HepG2 (cell line): Measurements from ENCODE around the gene SDC4. TPM values are rescaled to one million over a fixed set of nuclear protein-coding genes. Genes with fewer than 3 reads are reported as not detected.
A peak's percentile ranks its signal among the peaks of the same experiment; 100 is the strongest.

ENCODE experiments used
- ATAC-seq: fragments of 200-7000 bp; cut with Tn5 transposase; 3 replicates; pipeline ENCODE4 v1.9.1; 2020; ENCODE audit warnings: mild to moderate bottlenecking, moderate library complexity
- BruUV-seq: library from RNA; stranded (reverse); fragments of 400-500 nt; replicated peaks from 2 replicates; lab custom pipeline; 2021; lab: Mats Ljungman, UMichigan
- CTCF ChIA-PET: fragments of 300-600 bp; formaldehyde crosslinking; extraction: SDS; loops from one replicate; lab custom pipeline; 2021; ENCODE audit warnings: low total read pairs, inconsistent platforms, low intra/inter-chr PET ratio; lab: Yijun Ruan, JAX
- POLR2A ChIA-PET: fragments of 350-600 bp; sonication (Branson Sonifier 250); formaldehyde crosslinking; loops from one replicate; lab custom pipeline; 2020; ENCODE audit warnings: antibody characterized with exemption, inconsistent platforms; lab: Yijun Ruan, JAX
- DNase-seq: peaks from one replicate; pipeline ENCODE4 v3.0.0-alpha.2; 2015; ENCODE audit warnings: low spot score
- FAIRE-seq: peaks from 3 replicates; lab custom pipeline; 2011; peaks lifted over from hg19 to GRCh38; lab: Jason Lieb, UNC
- H2AFZ ChIP-seq: one replicate; pipeline ENCODE4 v1.6.1; 2011; ENCODE audit warnings: low read length, inconsistent platforms
- H3K27ac ChIP-seq: fragments of 300-600 bp; 3 replicates; pipeline ENCODE4 v1.8.0; 2011; ENCODE audit warnings: mixed run types, mild to moderate bottlenecking, mixed read lengths, low read length, inconsistent platforms; ENCODE audit not compliant: insufficient read depth; ENCODE audit errors: extremely low read length
- H3K27me3 ChIP-seq, 2 experiments: fragments of 200-600 bp in 1 of 2; 2 replicates in 1 of 2; 3 replicates in 1 of 2; pipeline versions ENCODE4 v1.6.0 to v1.8.0; 2011; ENCODE audit warnings: low read length in 2 of 2, mild to moderate bottlenecking in 2 of 2, moderate library complexity in 2 of 2, inconsistent platforms in 1 of 2; ENCODE audit not compliant: insufficient read depth in 2 of 2, control insufficient read depth in 1 of 2
- H3K36me3 ChIP-seq, 2 experiments: fragments of 200-600 bp in 1 of 2; replicated peaks in 1 of 2; 2 replicates in 1 of 2; 3 replicates in 1 of 2; pipeline versions ENCODE4 v1.5.1 to v1.8.0; 2011; ENCODE audit warnings: low read length in 2 of 2, inconsistent platforms in 1 of 2; ENCODE audit not compliant: insufficient read depth in 2 of 2, control insufficient read depth in 1 of 2
- H3K4me1 ChIP-seq: 2 replicates; pipeline ENCODE4 v1.5.1; 2012; ENCODE audit warnings: low read length, inconsistent platforms; ENCODE audit not compliant: insufficient read depth
- H3K4me2 ChIP-seq: 2 replicates; pipeline ENCODE4 v1.6.0; 2011; ENCODE audit warnings: low read depth, low read length, inconsistent platforms
- H3K4me3 ChIP-seq, 3 experiments: fragments of 200-600 bp in 1 of 3; sonication (generic), shearing (Covaris generic) in 1 of 3; replicated peaks in 1 of 3; 2 replicates each; pipeline ENCODE4 v1.5.1; 2011 to 2016; ENCODE audit warnings: low read length in 3 of 3, inconsistent platforms in 2 of 3, low read depth in 2 of 3, mild to moderate bottlenecking in 2 of 3, control low read depth in 1 of 3, mixed read lengths in 1 of 3; ENCODE audit not compliant: insufficient read depth in 1 of 3
- H3K79me2 ChIP-seq: one replicate; pipeline ENCODE4 v1.6.1; 2011; ENCODE audit warnings: low read length, inconsistent platforms; ENCODE audit not compliant: insufficient read depth
- H3K9ac ChIP-seq: 2 replicates; pipeline ENCODE4 v1.6.0; 2011; ENCODE audit warnings: mild to moderate bottlenecking, low read depth, low read length, inconsistent platforms; ENCODE audit not compliant: insufficient read depth
- H3K9me3 ChIP-seq: 2 replicates; pipeline ENCODE4 v1.5.1; 2012; ENCODE audit warnings: mild to moderate bottlenecking, low read length
- H4K20me1 ChIP-seq: 2 replicates; pipeline ENCODE4 v1.6.0; 2011; ENCODE audit warnings: inconsistent platforms, mild to moderate bottlenecking, low read length, moderate library complexity; ENCODE audit not compliant: insufficient read depth
- ADNP ChIP-seq: sonication (generic); formaldehyde crosslinking; IDR thresholded peaks from 2 replicates; pipeline ENCODE4 v1.4.0; 2020; ENCODE audit warnings: missing genetic modification reagents
- CHD4 ChIP-seq: fragments of 200-600 bp; sonication (generic); IDR thresholded peaks from 2 replicates; pipeline ENCODE4 v1.7.0; 2017; ENCODE audit warnings: mild to moderate bottlenecking, low read length, borderline replicate concordance
- KDM1A ChIP-seq: IDR thresholded peaks from 2 replicates; pipeline ENCODE4 v1.6.1; 2016; ENCODE audit warnings: missing compliant biosample characterization
- NAIF1 ChIP-seq: sonication (generic); formaldehyde crosslinking; IDR thresholded peaks from 2 replicates; pipeline ENCODE4 v1.5.0; 2020; ENCODE audit warnings: mild to moderate bottlenecking, missing genetic modification reagents, borderline replicate concordance
- POLR2AphosphoS5 ChIP-seq: IDR thresholded peaks from 2 replicates; pipeline ENCODE4 v1.6.1; 2012; ENCODE audit warnings: low read depth, low read length
- RCOR2 ChIP-seq: IDR thresholded peaks from 2 replicates; pipeline ENCODE4 v1.6.1; 2016; ENCODE audit warnings: missing biosample characterization, missing genetic modification reagents
- TBL1XR1 ChIP-seq: fragments of 150-350 bp; IDR thresholded peaks from 2 replicates; pipeline ENCODE4 v1.6.1; 2014; ENCODE audit warnings: borderline replicate concordance, low read length; ENCODE audit not compliant: partially characterized antibody
- TBX2 ChIP-seq: sonication (generic); formaldehyde crosslinking; IDR thresholded peaks from 2 replicates; pipeline ENCODE4 v1.5.0; 2020; ENCODE audit warnings: missing genetic modification reagents, mild to moderate bottlenecking, borderline replicate concordance
- U2AF2 ChIP-seq: fragments of 200-400 bp; formaldehyde crosslinking; IDR thresholded peaks from 2 replicates; pipeline ENCODE4 v1.6.1; 2017; ENCODE audit warnings: low read depth, mild to moderate bottlenecking, low read length
- ZBED4 ChIP-seq: sonication (generic); formaldehyde crosslinking; IDR thresholded peaks from 2 replicates; pipeline ENCODE4 v1.4.0; 2020; ENCODE audit warnings: missing genetic modification reagents, borderline replicate concordance
- ZMYM3 ChIP-seq: sonication (generic); formaldehyde crosslinking; IDR thresholded peaks from 2 replicates; pipeline ENCODE4 v1.5.1; 2020; ENCODE audit warnings: mild to moderate bottlenecking, missing genetic modification reagents
- ZNF264 ChIP-seq: sonication (generic); formaldehyde crosslinking; IDR thresholded peaks from 2 replicates; pipeline ENCODE4 v1.4.0; 2020; ENCODE audit warnings: missing genetic modification reagents
- ZNF430 ChIP-seq: sonication (generic); formaldehyde crosslinking; IDR thresholded peaks from 2 replicates; pipeline ENCODE4 v1.9.0; 2021; ENCODE audit warnings: mild to moderate bottlenecking, missing genetic modification reagents
- ZNF556 ChIP-seq: sonication (generic); formaldehyde crosslinking; IDR thresholded peaks from 2 replicates; pipeline ENCODE4 v1.4.0; 2020; ENCODE audit warnings: mild to moderate bottlenecking, missing genetic modification reagents, borderline replicate concordance
- ZNF629 ChIP-seq: sonication (generic); formaldehyde crosslinking; conservative IDR thresholded peaks from 2 replicates; pipeline ENCODE4 v1.5.0; 2020; ENCODE audit warnings: missing genetic modification reagents
- whole genome bisulfite sequencing: methylation state at CpG from one replicate; pipeline ENCODE4 v1.1.6; 2017; ENCODE audit warnings: low lambda C conversion rate; 5-methylcytosine and 5-hydroxymethylcytosine counted together
- in situ Hi-C: cut with HindIII; loops from 2 replicates; pipeline ENCODE4 v1.10.0; 2017; ENCODE audit warnings: low pct_unique_long_range_greater_than_20kb; ENCODE audit not compliant: extremely low pct_ligation_motif_present
- intact Hi-C: fragments of 100-400 bp; cut with micrococcal nuclease; formaldehyde crosslinking; loops from one replicate; pipeline ENCODE4 v1.10.0; 2022; ENCODE audit not compliant: unreplicated experiment
- polyA plus RNA-seq, 8 experiments: library from polyadenylated mRNA; depleted of rRNA in 3 of 8; stranded (reverse) in 7 of 8; unstranded in 1 of 8; fragments of >200 nt; fragmentation: Illumina TruSeq in 4 of 8; extraction: Trizol in 4 of 8; gene quantifications; 2 replicates each; pipeline versions ENCODE4 v1.2.1 to v1.2.3, GENCODE V29; 2011 to 2016; ENCODE audit warnings: low read depth in 4 of 8, missing spikeins in 1 of 8, mixed read lengths in 1 of 8; ENCODE audit not compliant: insufficient read depth in 1 of 8
- total RNA-seq, 5 experiments: library from RNA; depleted of rRNA; stranded (reverse); fragments of >200 nt; fragmentation: Illumina TruSeq; extraction: Trizol; gene quantifications; 2 replicates each; pipeline ENCODE4 v1.2.3, GENCODE V29; 2016; ENCODE audit warnings: low read depth in 1 of 5
- TF ChIP-seq, protein P1 (sequence below): sonication (generic); formaldehyde crosslinking; IDR thresholded peaks from 2 replicates; pipeline ENCODE4 v1.5.0; 2020; ENCODE audit warnings: mild to moderate bottlenecking, low read depth, missing genetic modification reagents, borderline replicate concordance

The SDC4 gene
- total and polyA plus RNA-seq, 2 of the 13 experiments (the other 11 are each of a cell fraction or from before 2014, with no cell fraction given): 49.0 to 65.1 TPM

DNA sequence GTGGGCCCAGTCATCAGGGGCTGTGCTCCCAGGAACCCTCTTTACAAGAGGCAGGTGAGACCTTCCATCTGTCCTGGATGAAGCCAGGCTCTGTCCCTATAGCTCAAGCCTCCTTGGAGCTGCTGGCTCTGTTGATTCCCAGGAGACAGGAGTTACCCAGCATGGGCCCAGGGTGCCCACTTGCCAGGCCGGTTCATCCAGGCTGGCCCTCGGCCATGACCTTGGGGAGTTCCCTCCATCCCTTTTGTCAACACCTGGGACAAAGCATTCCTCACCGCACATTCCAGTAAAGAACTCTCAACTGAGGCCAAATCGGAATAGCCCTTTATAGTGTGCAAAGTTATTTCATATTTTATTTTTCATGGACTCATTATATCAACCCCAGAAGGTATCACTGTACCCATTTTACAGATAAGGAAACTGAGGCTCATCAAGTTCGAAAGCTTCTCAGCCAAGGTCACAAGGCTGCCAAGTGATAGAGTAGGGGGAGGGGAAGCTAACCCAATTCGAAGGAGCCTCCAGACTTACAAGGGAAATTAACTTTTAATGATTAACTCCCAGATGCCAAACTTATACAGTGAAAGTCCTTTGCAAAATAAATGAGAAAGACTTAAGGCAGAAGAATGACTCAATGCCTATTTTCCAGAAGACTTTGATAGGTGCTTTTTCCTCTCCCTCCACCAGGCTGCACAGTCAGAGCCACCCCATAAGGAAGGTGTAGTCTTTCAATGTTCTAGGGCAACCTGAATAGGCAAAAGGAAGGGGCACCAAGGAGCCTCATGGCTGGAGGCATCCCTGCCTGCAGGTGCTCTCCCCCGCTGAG lies 18.5 kb downstream of the SDC4 start:
- no peak overlapping the region for H3K4me3 ChIP-seq
- FAIRE-seq: no peak
- peaks cover 42 to 62% of the 10 kb centered on the region in 2 experiments for H3K36me3 ChIP-seq
- POLR2A ChIA-PET: interaction anchor here (1.0 to 2.0 kb wide), 3 partner anchors 13 to 33 kb away, joined by 3 to 8 read pairs (median 5); partner anchors contain the start of gene SYS1
- DNase-seq: no peak
- TF ChIP-seq ADNP (0 out of 2 replicates have a peak, but pooled peaks have one; percentile 28), ZMYM3 (CRISPR knock-in tag) (peak; percentile 75; the same call in 1 of the 2 replicates), ZNF430 (CRISPR knock-in tag) (no peak), NAIF1 (no peak), RCOR2 (CRISPR knock-in tag) (peak; percentile 53; the same call in 1 of the 2 replicates), ZBED4 (CRISPR knock-in tag) (no peak), U2AF2 (no peak), ZNF629 (peak; percentile 96), KDM1A (CRISPR knock-in tag) (peak; percentile 54; the same call in 1 of the 2 replicates), TBL1XR1 (no peak), CHD4 (peak; percentile 98), POLR2AphosphoS5 (no peak), ZNF264 (CRISPR knock-in tag) (no peak), TBX2 (0 out of 2 replicates have a peak, but pooled peaks have one; percentile 31), ZNF556 (CRISPR knock-in tag) (no peak)
- TF ChIP-seq, protein P1, sequence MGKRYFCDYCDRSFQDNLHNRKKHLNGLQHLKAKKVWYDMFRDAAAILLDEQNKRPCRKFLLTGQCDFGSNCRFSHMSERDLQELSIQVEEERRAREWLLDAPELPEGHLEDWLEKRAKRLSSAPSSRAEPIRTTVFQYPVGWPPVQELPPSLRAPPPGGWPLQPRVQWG (CRISPR knock-in tag): no peak
- TF ChIP-seq, all 625 proteins: peak for 7
- ATAC-seq: peak; percentile 35
- Histone ChIP-seq H3K27ac (no peak overlapping the region), H2AFZ (no peak overlapping the region), H3K9me3 (no peaks in the 10 kb centered on the region), H4K20me1 (no peaks in the 10 kb centered on the region), H3K79me2 (no peaks in the 10 kb centered on the region), H3K27me3 (no peaks in the 10 kb centered on the region), H3K9ac (no peak overlapping the region), H3K4me1 (no peaks in the 10 kb centered on the region), H3K4me2 (no peak overlapping the region)
- in situ Hi-C loops: no loop called here
- intact Hi-C loops: no loop called here
- no TSS peak for BruUV-seq
- CTCF ChIA-PET: no interaction called here
- 72% methylated on average over 7 of the region's 7 CpGs for WGBS
